Hematopoietic multipotent progenitor cell treated with erythropoietin and hydrocortisone succinate and interleukin-3 and kit ligand, for 8 days (in vitro differentiated cells): ENCODE results near the gene TNFSF15.

ENCODE experiments used
- DNase-seq: peaks from one replicate; pipeline ENCODE4 v3.0.0-alpha.2; 2015

The TNFSF15 gene

DNA sequence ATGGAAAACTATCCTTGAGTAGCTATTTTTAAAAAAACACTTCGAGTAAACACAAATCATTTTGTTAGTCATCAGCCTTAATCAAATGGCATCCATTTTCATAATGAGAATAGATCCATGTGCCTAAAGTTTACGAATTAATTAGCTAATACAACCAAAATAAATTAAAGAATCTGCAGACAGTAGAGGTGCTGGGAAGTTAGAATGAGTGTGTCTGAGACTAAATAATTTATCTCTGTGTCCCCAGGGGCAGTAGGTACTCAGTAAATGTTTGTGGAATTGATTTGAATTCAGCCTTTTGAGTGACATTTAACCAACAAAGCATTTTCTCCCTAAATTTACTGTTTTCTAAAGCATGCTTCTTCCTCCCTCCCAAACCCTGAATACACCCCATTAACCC is 18.6 kb downstream of the TNFSF15 start:
- no peak for DNase-seq

DNA sequence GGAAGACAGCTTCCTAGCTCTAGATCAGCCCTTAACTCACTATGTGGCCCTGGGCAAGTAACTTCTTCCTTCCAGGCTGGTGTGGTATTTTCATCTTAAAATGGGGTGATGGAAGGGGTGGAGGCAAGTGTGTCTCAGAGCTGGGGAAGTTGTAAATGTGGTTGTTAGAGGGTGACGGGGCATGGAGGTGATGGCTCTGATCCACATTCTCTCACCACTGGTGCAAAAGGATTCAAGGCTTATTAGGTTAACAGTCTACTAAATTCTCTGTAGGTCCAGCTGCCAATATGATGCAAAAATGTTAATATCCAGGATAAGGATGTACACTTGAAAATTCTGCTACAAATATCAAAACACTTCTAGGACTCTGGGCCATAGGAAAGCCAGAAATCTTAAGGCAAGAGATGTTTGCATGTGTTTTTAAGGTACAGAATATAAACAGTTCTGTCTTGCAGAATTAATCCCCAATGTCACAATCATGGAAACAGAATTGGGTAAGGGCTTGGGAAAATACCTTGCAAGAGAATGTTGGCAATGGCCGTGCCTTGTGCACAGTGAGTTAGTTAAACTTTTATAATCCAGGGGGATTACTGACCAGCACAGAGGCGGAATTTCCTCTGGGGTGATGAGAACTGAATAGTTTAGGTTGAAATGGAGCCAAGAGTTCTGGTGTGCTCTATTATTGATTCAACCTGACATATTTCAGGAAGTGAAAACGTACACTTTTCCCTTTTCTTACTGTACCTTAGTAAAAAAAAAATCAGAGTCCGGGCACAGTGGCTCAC is 19.8 kb downstream of the TNFSF15 start:
- no peak for DNase-seq

DNA sequence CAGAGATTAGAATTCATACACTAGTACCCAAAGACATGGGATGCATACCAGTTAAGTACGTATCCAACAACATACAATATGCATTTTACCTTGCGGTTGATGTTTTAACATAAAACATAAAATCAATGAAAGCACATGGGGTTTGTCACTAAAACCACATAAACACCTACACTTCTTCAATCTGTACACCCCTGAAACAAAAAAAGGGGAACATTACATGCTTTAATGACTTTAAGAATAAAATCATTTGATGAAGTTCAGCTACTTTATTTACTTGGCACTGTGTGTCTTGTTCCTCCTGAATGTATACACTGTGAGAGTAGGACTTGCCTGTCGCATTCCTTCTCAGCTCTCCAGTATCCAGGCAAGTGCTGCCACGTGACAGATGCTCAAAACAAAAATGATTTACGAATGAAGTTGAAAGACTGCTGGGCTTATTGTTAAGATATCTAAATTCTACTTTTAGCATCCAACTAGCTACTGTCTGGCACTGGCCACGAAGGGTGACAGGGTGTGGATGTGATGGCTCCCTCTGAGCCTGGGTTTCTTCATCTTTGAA is 21.0 kb downstream of the TNFSF15 start:
- no peak for DNase-seq

DNA sequence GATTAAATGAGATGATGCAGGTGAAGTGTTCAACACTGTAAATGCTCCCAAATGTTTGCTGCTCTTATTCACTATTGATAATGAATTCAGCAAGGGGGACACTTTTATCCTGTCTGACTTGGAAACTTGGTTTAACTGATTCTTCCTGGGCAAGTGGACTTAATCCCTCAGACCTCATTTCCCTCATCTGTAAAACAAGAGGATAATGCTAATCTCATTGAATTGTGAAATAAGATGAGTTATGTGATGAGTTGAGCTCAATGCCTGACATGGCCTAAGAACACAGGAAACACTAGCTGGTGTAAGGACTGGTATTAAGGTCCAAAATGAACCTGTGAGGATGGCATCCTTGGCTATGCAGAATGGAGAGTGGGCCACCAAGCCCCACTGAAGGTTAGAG is 23.3 kb downstream of the TNFSF15 start:
- DNase-seq = no peak

DNA sequence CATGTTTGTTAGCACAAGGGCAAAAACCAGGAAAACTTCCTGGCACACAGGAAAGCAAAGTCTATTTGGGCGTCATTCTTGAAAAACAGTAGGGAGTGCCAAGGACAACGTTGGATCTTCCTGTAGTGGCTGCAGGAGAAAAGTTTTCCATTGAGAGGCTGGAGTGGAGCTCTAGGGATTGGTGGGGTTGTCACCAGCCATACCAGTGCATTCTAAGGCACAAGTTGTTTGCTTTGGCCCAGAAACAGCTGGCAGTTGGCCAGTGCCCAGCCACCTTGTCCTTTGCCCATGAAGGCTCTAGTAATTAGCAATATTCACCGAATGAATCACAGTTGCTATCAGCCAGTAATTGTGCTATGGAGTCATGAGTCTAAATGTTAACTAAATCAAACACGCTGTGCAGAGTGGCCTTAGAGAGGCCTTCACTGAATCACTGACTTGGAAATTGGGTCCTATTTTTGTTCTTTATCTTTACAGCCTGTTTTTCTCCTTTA is 26.4 kb downstream of the TNFSF15 start:
- DNase-seq = no peak

DNA sequence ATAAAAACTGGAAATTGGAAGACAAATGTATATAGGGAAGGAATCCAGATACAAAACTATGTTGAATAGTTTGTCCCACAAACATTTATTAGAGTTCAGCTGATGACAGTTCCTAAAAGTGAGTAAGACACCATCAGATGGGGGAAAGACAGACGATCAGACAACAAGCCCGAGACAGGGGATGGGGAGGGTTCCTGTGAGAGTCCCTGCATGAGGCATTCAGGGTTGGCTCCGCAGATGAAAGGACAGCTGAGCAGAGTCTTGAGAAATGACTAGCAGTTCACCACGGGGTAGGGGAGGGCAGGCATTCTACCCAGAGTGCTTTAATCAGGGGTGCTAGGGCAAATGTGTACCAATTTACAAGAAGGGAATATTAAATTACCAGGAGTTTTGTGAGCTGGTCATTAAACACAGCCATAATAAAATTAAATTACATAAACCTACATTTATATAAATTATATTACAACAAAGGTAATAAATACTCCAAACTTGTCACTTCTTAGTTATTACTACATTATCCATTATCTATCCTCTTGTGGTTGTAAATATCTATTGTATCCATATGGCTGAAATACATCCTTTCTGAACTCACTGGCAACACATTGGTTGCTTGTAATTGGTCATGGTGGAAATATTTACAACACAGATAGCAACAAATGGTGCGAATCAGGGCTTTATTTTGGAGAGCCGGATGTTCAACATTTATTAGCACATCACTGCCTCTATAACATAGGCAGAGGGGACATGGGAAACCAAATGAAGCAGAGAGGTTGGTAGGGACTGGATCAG is 27.8 kb downstream of the TNFSF15 start:
- no peak for DNase-seq

DNA sequence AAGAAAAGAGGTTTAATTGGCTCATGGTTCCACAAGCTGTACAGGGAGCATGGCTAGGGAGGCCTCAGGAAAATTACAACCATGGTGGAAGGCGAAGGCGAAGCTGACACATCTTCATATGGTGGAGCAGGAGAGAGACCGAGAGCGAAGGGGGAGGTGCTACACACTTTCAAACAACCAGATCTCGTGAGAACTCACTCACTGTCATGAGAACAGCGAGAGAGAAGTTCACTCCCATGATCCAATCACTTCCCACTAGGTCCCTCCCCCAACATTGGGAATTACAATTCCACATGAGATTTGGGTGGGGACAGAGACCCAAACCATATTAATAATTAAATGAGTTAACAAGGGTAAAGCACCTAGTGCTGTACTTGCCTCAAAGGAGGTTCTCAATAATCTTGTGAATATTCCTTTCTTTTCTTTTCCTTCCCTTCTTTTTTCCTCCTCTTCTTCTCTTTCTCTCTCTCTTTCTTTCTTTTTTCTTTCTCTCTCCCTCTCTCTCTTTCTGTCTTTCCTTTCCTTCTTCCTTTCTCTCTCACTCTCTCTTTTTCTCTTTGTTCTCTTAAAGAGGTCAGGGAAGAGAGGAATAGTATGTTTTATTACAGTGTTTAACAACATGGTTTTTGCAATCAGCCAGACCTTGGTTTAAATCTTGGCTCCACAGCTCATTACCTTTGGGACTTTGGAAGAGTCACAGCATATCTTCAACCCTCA is 29.0 kb downstream of the TNFSF15 start:
- DNase-seq = no peak

DNA sequence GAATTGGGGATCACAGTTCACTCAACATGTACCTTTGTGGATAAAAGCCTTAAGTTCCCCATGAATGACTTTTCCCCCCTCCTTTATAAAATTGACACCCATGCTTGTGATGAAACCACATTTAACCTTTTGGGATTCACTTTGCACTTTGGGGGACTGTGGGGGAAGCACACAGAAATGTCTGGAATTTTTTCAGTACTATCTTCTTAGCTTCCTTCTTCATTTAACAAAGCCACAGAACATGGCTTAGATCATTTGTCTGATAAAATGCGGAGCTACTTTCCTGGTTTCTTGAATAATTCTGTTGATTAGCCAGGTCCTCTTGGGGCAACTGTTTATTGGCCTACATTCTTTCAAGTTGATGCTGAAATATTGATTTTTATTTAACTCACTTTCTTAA is 29.9 kb downstream of the TNFSF15 start:
- DNase-seq = no peak

DNA sequence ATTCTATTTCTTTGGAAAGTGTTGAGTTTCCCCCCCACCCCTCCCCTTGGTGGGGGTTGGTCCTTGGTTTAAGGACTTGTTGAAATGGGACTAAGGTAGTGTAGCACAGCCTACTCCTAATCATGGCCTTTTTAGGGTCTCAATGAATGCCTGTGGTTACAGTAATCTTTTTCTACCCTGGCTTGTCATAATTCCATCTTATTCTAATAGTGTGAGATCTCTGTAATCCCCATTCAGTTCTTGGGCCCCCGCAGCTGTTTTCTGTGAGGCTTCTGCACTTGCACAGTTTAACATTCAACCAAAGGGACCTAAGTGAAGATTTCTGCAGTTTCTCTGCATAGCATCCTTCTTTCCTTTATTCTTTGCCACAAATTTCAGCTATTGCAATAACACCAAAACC is 30.7 kb downstream of the TNFSF15 start:
- no peak for DNase-seq

DNA sequence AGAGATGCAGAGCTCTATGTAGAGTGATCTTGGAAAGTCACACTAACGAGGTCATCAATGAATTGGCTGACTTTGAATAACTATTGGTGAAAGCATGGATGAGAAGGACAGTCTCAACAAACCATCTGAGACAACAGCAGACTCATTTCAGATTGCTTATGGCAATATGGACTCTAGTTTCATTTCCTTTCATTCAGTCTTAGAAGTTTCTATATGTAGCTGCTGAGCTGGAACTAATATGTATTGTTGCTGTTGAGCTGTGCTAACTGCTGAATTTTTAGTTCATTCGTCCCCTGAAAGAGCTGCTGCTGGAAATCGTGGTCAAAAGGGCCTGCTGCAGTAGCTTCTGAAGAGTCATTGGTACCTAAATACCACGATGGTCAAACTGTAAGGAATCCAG is 31.3 kb downstream of the TNFSF15 start:
- DNase-seq = no peak

DNA sequence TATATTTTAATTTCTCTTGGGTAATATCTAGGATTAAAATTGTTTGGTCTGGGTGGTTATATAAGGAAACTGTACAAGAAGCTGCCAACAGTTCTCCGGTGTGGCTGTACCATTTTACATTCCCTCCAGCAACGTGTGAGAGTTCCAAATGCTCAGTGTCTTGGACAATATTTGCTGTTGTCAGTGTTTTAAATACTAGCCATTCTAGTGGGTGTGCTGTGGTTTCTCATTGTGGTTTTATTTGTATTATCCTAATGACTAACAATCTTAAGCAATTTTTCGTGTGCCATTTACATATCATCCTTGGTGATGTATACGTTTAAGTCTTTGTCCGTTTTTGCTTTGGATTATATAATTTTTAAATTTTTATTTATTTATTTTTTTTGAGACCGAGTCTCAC is 34.0 kb downstream of the TNFSF15 start:
- DNase-seq = no peak

DNA sequence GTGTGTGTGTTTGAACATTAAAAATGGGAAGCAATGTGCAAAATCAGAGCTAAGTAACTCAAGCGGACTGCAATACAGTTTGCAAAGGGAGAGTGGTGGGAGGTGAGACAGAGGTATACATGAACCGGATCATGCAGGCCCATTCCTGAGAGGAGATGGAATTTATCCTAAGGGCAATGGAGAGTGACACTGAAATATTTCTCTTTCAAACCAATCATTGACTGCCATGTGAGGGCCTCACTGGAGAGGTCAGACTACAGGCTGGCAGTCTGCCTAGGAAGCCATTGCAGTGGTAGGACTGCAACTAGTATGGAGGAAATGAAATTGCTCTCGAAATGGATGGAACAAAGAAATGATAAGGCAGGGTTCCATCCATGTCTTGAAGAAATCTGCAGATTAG is 34.8 kb downstream of the TNFSF15 start:
- no peak for DNase-seq

DNA sequence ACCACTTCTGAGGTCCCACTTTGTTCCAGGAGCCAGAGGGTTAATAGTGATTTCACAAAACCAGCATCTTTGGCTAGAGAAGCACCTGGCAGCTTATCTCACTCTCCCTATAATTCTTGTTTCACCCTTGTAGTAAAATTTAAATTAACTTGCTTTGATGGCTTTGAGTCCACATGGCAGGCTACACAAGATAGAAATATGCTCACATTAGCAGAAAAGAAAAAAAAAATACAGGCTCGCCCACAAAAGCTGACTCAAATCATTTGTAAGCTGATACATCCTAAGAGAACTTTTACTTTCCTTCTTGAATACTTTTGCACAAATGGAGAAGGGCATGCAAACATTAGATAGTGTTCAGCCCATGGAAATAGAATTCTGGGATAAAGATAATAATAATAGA is 36.2 kb downstream of the TNFSF15 start:
- no peak for DNase-seq

DNA sequence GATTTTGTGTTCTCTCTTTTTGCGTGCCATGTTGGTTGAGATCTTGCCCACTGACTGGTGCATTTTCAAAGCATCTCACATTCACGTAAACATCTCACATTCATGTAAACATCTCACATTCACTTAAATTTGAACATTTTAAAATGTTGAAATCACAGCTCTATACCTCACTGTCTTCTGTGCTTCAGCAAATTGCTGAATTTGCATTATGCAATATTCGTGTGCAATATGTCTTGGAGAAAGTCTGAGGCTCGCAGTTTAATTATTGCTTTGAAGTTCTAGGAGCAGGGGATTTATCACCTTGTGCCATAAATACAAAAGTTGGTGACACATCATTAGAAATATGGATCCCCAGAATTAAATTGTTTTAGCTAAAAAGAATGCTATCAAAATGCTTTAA is 42.6 kb downstream of the TNFSF15 start:
- DNase-seq = no peak

DNA sequence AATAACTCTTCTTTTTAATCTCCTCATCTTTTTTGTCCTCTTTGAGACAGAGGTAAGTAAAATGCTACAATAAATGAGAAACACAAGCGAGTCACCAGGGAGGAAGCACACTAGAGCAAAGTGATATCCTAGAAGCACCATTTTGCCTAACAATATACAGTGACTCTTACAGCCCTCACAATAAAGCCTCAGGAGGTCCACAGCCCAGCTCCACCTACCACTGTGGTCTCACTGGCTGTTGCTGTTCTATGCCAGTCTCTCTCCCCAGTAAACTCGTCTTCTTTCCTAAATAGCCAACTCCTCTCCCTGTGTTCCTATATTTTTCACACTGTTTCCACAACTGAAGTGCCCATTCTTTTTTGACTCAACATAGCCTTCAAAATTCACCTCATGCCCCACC is 44.3 kb downstream of the TNFSF15 start:
- no peak for DNase-seq

DNA sequence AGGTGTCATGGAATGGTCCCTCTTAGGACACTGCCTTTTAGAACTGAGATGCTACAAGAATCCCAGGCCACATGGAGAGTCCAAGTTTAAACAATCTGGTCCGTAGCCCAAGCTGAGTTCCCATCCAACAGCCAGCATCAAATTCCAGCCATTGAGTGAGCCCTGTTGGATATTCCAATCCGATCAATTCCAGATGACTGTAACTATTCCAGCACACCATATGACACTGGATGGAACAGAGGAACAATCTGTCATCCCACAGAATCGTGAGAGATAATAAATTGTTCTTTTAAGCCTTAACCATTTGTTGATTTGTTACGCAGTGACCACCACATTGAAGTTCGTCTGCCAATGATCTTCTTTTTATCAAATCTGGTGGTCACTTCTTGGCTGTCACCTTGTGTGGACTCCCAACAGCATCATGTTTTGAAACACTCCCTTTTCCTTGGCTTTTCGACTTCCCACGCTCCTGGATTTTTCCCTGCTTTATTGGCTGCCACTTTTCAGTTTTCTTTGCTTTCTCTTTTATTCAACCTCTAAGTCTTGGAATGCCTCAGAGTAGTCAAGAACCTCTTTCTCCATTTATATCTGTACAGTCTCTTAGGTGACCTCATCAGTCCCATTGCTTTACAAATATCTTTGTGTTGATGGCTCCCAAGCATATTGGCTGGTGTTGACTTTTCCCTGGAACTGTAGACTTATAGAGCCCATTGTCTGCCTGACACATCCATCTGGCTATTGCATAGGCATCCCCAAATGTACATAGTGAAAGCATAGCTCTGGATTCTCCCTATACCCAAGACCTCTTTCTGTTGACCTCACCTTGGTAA is 46.1 kb downstream of the TNFSF15 start:
- DNase-seq = no peak

DNA sequence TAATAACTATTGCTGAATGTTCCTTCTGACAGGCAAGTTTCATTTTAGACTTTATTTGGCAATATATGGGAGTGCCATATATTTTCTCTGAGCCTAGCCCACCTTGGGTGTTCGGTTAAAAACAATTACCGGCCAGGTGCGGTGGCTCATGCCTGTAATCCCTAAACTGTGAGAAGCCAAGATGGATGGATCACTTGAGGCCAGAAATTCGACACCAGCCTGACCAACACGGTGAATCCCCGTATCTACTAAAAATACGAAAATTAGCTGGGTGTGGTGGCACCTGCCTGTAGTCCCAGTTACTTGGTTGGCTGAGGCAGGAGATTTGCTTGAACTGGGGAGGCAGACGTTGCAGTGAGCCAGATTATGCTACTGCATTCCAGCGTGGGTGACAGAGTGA is 47.9 kb downstream of the TNFSF15 start:
- DNase-seq = no peak

DNA sequence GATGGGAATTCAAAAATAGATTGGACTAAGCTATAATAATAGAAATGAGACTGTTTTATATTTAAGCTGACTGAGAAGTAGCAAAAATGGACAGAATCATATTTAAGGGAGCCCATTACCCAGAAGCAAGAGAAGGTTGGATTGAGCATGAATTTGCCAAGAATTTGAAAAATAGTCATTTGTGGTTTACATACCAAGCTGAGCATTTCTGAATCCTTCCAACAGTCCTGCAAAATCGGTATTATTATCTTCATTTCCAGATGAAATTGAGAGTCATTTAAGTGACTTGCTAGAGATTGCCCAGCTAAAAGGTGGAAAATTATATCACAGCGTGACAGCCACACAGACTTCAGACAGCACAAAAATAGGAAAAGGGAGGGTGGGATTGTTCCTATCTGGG is 48.4 kb downstream of the TNFSF15 start:
- DNase-seq = no peak

DNA sequence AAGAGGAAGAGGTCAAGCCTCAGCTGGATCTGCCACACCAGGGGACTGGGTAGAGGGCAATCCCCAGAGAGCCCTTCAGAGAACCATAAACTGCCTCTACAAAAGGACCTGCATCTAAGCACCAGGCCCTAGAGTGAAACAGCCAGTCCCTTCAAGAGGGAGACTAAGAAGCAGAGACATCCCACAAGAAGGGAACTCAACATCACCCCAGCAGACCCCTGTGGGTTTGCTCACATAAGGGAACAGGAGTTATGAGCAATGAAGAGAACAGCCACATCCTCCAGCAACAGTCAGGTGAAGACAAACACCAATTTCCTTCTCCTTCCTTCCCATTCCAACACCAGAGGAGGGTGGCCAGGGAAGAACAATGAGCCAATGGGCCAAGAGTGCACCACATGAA is 48.9 kb downstream of the TNFSF15 start:
- DNase-seq = no peak

DNA sequence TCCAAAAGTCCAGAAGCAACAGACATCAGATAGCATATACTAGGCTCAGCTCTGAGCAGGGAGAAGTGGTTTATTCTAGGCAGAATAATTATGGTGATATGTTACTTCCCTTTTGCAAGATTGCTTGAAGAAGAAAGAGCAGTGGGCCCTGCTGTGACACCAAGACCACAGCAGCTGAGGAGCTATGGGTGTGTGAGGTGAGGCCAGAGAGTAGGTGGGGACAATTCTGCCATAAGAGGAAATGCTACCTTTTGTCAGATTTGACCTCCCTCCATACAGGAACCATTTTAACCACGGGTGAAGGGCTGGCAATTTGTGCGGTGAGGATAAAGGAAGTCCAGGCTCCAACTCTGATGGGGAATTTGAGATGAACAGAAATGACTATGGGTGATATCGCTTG is 51.3 kb downstream of the TNFSF15 start:
- DNase-seq = no peak

DNA sequence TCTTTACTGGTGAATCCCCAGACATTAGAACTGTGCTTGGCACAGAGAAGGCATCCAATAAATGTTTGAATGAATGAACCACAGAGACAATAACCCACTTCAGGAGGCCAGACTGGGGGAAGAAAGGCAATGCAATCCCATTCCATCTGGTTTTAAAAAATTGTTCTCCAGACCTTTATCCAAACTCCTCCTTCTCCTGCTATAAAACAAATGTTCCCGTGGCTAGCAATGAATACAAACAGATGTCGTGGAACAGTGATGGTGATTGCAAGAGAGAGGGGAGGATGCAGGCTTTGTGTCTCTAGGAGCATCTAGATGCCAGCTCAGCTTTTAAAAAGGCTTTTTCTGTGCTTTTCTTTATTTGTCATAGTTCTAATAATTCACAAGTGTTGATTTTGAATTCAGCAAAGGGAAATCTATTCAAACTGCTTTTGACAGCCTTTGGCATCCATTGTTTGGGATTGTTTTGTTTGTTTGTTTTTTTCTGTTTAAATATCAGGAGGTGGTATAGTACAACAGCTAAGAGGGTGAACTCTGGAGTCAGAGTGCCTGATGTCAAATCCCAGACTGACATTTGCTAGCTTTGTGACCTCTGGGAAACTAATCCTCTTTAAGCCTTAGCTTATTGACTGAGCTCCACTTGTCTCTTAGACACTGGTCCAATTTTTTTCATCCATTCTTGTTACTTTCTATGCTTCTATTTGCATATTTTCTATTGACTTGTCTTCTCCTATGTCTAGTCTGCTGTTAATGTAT is 59.1 kb downstream of the TNFSF15 start:
- no peak for DNase-seq
